Activated naive CD4-positive, alpha-beta T cell treated with Interleukin-2 at 50 U/mL for 16 hours (primary cell): ENCODE results near the gene NTRK1.

Experiments used
- DNase-seq: peaks from one replicate; pipeline ENCODE4 v3.0.0-alpha.2; 2020

The NTRK1 gene

GRCh38 chr1:156883919-156884318, 23.3 kb downstream of the NTRK1 start:
- DNase-seq: no peak

GRCh38 chr1:156884560-156885184, 24.0 kb downstream of the NTRK1 start:
- no peak for DNase-seq

- no peak for DNase-seq
Observed at GRCh38 chr1:156885314-156885713, 24.6 kb downstream of the NTRK1 start.

- DNase-seq: no peak
Observed at GRCh38 chr1:156885880-156886355, 25.3 kb downstream of the NTRK1 start.

- no peak for DNase-seq
Observed at GRCh38 chr1:156886583-156887281, 26.1 kb downstream of the NTRK1 start.

GRCh38 chr1:156887317-156887716, 26.7 kb downstream of the NTRK1 start:
- DNase-seq: no peak

- DNase-seq: no peak
Observed at GRCh38 chr1:156887734-156888133, 27.1 kb downstream of the NTRK1 start.

GRCh38 chr1:156889802-156890580, 29.3 kb downstream of the NTRK1 start:
- peak; percentile 56 for DNase-seq

GRCh38 chr1:156892190-156893047, 31.8 kb downstream of the NTRK1 start:
- DNase-seq: peak; percentile 87

- DNase-seq: no peak
Observed at GRCh38 chr1:156893048-156893953, 32.6 kb downstream of the NTRK1 start, which contains the start of gene PEAR1. Gene PEAR1, plus strand, starts transcription at chr1:156893718. Its CDS starts 10,209 bp downstream, at chr1:156903927.

- DNase-seq: no peak
Observed at GRCh38 chr1:156894001-156894400, 33.3 kb downstream of the NTRK1 start.

- DNase-seq: no peak
Observed at GRCh38 chr1:156894711-156895454, 34.2 kb downstream of the NTRK1 start.

- DNase-seq: no peak
Observed at GRCh38 chr1:156895455-156895812, 34.8 kb downstream of the NTRK1 start.

GRCh38 chr1:156895927-156896326, 35.3 kb downstream of the NTRK1 start:
- no peak for DNase-seq

GRCh38 chr1:156896490-156897033, 35.9 kb downstream of the NTRK1 start:
- DNase-seq: no peak

- no peak for DNase-seq
Observed at GRCh38 chr1:156897078-156897825, 36.6 kb downstream of the NTRK1 start.

- DNase-seq: no peak
Observed at GRCh38 chr1:156898161-156898566, 37.5 kb downstream of the NTRK1 start.

- no peak for DNase-seq
Observed at GRCh38 chr1:156898971-156899664, 38.5 kb downstream of the NTRK1 start.
